ENCODE results near the gene FBXW7. TPM values are rescaled to one million over a fixed set of nuclear protein-coding genes. Genes with fewer than 3 reads are reported as not detected.

FBXW7 gene
- total and polyA plus RNA-seq, 2 donors (not counting 1 experiment from before 2014, with no cell fraction given) = 23.0 to 125 TPM

GRCh38 chr4:152346979-152347378, 188.9 kb downstream of the FBXW7 start:
- Histone ChIP-seq H3K4me3 (ENCODE audit: control extremely low read depth in 1 of 5, extremely low read depth in 1 of 5, insufficient read depth in 1 of 5, low read depth in 2 of 5, low read length in 4 of 5) (no peak overlapping the region), H2AFZ (ENCODE audit: insufficient read depth, low read depth, low read length, poor library complexity, severe bottlenecking) (no peak overlapping the region), H3K27ac (ENCODE audit: low read length in 2 of 2) (no peak overlapping the region), H3K4me1 (ENCODE audit: control insufficient read depth in 2 of 2, insufficient read depth in 2 of 2, low read length in 2 of 2) (no peaks in the 10 kb centered on the region), H3K4me2 (replicated peaks; ENCODE audit: low read depth, low read length, poor library complexity, severe bottlenecking) (no peak overlapping the region), H3K9me3 (ENCODE audit: control extremely low read depth in 1 of 3, control insufficient read depth in 2 of 3, insufficient read depth in 1 of 3, low read length in 2 of 3) (no peaks in the 10 kb centered on the region), H3K9ac (ENCODE audit: low read length) (no peak overlapping the region), H4K20me1 (ENCODE audit: control insufficient read depth, insufficient read depth, low read length, poor library complexity, severe bottlenecking) (peaks cover 4% of the 10 kb centered on the region), H3K27me3 (replicated peaks in 1 of 4; ENCODE audit: control extremely low read depth in 1 of 4, control insufficient read depth in 3 of 4, insufficient read depth in 4 of 4, low read length in 3 of 4) (no peaks in the 10 kb centered on the region), H3K36me3 (replicated peaks in 1 of 2; ENCODE audit: control extremely low read depth in 1 of 2, control insufficient read depth in 1 of 2, extremely low read depth in 1 of 2, insufficient read depth in 2 of 2, low read length in 1 of 2) (peaks cover 1 to 14% of the 10 kb centered on the region in 2 experiments), H3K79me2 (ENCODE audit: control insufficient read depth, insufficient read depth, low read length) (no peaks in the 10 kb centered on the region)
- WGBS (ENCODE audit: insufficient coverage) = 100% methylated on average over 3 of the region's 4 CpGs
- intact Hi-C loops (cut with micrococcal nuclease) = no loop called here
- TF ChIP-seq EZH2 (IDR thresholded peaks at IDR 0.05; ENCODE audit: borderline replicate concordance, insufficient read depth, low read depth, low read length, poor library complexity, severe bottlenecking) (no peak), CTCF (IDR thresholded peaks at IDR 0.05) (no peak)
- ChIA-PET CTCF (no interaction called here), POLR2A (no interaction called here)
- H3K27ac Mint-ChIP-seq = no peak overlapping the region
- H3K27me3 Mint-ChIP-seq = no peaks in the 10 kb centered on the region
- no peak for ATAC-seq (ENCODE audit: low read depth)
- DNase-seq = no peak
- no peak overlapping the region for H3K4me3 Mint-ChIP-seq
- no peaks in the 10 kb centered on the region for H3K4me1 Mint-ChIP-seq
- H3K9me3 Mint-ChIP-seq (ENCODE audit: insufficient read depth) = no peaks in the 10 kb centered on the region

- no peak for ATAC-seq (ENCODE audit: low read depth)
- no peak for DNase-seq
- Mint-ChIP-seq H3K9me3 (ENCODE audit: insufficient read depth) (no peaks in the 10 kb centered on the region), H3K27ac (no peak overlapping the region), H3K27me3 (no peaks in the 10 kb centered on the region), H3K4me1 (no peaks in the 10 kb centered on the region), H3K4me3 (no peak overlapping the region)
- ChIA-PET CTCF (no interaction called here), POLR2A (no interaction called here)
- H3K79me2 ChIP-seq (ENCODE audit: control insufficient read depth, insufficient read depth, low read length) = no peaks in the 10 kb centered on the region
- TF ChIP-seq CTCF (IDR thresholded peaks at IDR 0.05) (no peak), EZH2 (IDR thresholded peaks at IDR 0.05; ENCODE audit: borderline replicate concordance, insufficient read depth, low read depth, low read length, poor library complexity, severe bottlenecking) (no peak)
- no peaks in the 10 kb centered on the region for H3K4me1 ChIP-seq (ENCODE audit: control insufficient read depth in 2 of 2, insufficient read depth in 2 of 2, low read length in 2 of 2)
- peaks cover 2 to 16% of the 10 kb centered on the region in 2 experiments for H3K36me3 ChIP-seq (replicated peaks in 1 of 2; ENCODE audit: control extremely low read depth in 1 of 2, control insufficient read depth in 1 of 2, extremely low read depth in 1 of 2, insufficient read depth in 2 of 2, low read length in 1 of 2)
- H3K4me2 ChIP-seq (replicated peaks; ENCODE audit: low read depth, low read length, poor library complexity, severe bottlenecking) = no peak overlapping the region
- peaks cover 4% of the 10 kb centered on the region for H4K20me1 ChIP-seq (ENCODE audit: control insufficient read depth, insufficient read depth, low read length, poor library complexity, severe bottlenecking)
- intact Hi-C loops (cut with micrococcal nuclease) = no loop called here
- no peak overlapping the region for H2AFZ ChIP-seq (ENCODE audit: insufficient read depth, low read depth, low read length, poor library complexity, severe bottlenecking)
- H3K27ac ChIP-seq (ENCODE audit: low read length in 2 of 2) = no peak overlapping the region
- H3K9me3 ChIP-seq (ENCODE audit: control extremely low read depth in 1 of 3, control insufficient read depth in 2 of 3, insufficient read depth in 1 of 3, low read length in 2 of 3) = no peaks in the 10 kb centered on the region
- H3K27me3 ChIP-seq (replicated peaks in 1 of 4; ENCODE audit: control extremely low read depth in 1 of 4, control insufficient read depth in 3 of 4, insufficient read depth in 4 of 4, low read length in 3 of 4) = no peaks in the 10 kb centered on the region
- no peak overlapping the region for H3K4me3 ChIP-seq (ENCODE audit: control extremely low read depth in 1 of 5, extremely low read depth in 1 of 5, insufficient read depth in 1 of 5, low read depth in 2 of 5, low read length in 4 of 5)
- no peak overlapping the region for H3K9ac ChIP-seq (ENCODE audit: low read length)
- WGBS (ENCODE audit: insufficient coverage) = 100% methylated on average over 1 of the region's 2 CpGs
Measured at GRCh38 chr4:152346526-152346925, 189.4 kb downstream of the FBXW7 start.
